Pancreas (tissue), 10 donors: Measurements from ENCODE around the gene NDUFB10. TPM values are rescaled to one million over a fixed set of nuclear protein-coding genes. Genes with fewer than 3 reads are reported as not detected.
A peak's percentile ranks its signal among the peaks of the same experiment; 100 is the strongest.

ENCODE experiments used
- ATAC-seq, 4 donors: fragments of 200-7000 bp; cut with Tn5 transposase; one replicate each; pipeline versions ENCODE4 v1.8.0 to v1.9.1; 2020; ENCODE audit warnings: mild to moderate bottlenecking in 4 of 4, moderate library complexity in 4 of 4
- DNase-seq, 6 donors: peaks; one replicate each; pipeline ENCODE4 v3.0.0-alpha.2; 2020
- FAIRE-seq: peaks from 2 replicates; lab custom pipeline; 2012; peaks lifted over from hg19 to GRCh38; lab: Jason Lieb, UNC
- H3K27ac ChIP-seq, 4 donors: fragments of 200-600 bp; sonication (generic); 1 replicate in 3 of 4; 2 replicates in 1 of 4; pipeline versions ENCODE4 v1.5.0 to v1.8.0; 2020
- H3K27me3 ChIP-seq, 4 donors: fragments of 200-600 bp; one replicate each; pipeline ENCODE4 v1.8.0; 2021
- H3K36me3 ChIP-seq, 3 donors: fragments of 200-600 bp; sonication (generic) in 1 of 3; one replicate each; pipeline versions ENCODE4 v1.5.0 to v1.8.0; 2020 to 2021
- H3K4me1 ChIP-seq, 3 donors: fragments of 200-600 bp; one replicate each; pipeline ENCODE4 v1.8.0; 2021
- H3K4me3 ChIP-seq, 4 donors: fragments of 200-600 bp; sonication (generic) in 2 of 4; one replicate each; pipeline versions ENCODE4 v1.5.0 to v1.8.0; 2020 to 2021
- H3K9me3 ChIP-seq, 4 donors: fragments of 200-600 bp; one replicate each; pipeline ENCODE4 v1.8.0; 2021
- CTCF ChIP-seq, 4 donors: fragments of 200-600 bp; sonication (generic) in 3 of 4; IDR thresholded peaks; one replicate each; pipeline versions ENCODE4 v1.5.0 to v1.8.0; 2021; ENCODE audit warnings: antibody characterized with exemption in 4 of 4
- WGBS, 2 donors: extraction: QIAGEN DNeasy Blood & Tissue Kit; methylation state at CpG; one replicate each; pipeline ENCODE4 v1.1.7; 2013; 5-methylcytosine and 5-hydroxymethylcytosine counted together
- intact Hi-C, 3 donors: fragments of 100-400 bp; cut with DNase I; formaldehyde crosslinking; loops; one replicate each; pipeline versions ENCODE4 v1.11.1 to v1.14.2; 2022
- polyA plus RNA-seq, 2 donors: library from polyadenylated mRNA; stranded (reverse); fragments of 200-250 nt; gene quantifications; one replicate each; pipeline ENCODE4 v1.2.3, GENCODE V29; 2013
- total RNA-seq, 6 donors: library from RNA; stranded (reverse); fragmentation: NEBNext Ultra II Directional in 4 of 6; extraction: Animal tissue kit (Norgen Biotek cat#: 25700) in 4 of 6; gene quantifications; one replicate each; pipeline versions ENCODE4 v1.2.1 to v1.2.4, GENCODE V29; 2021 to 2023
- donor health status: healthy with polysubstance abuse.
- donor health status: DM: no; HTN: no; CAD: no; lungs with moderate emphysema.
- donor health status: DM: no; HTN: no; CAD: no.
- donor health status: control.
- donor health status: control.
- donor health status: Bipolar disorder and iron deficiency.
- donor health status: DM: yes; HTN: yes; CAD: no.
- donor health status: DM: no; HTN: no; CAD: no.
- donor health status: DM: no; HTN: no; CAD: no.
- donor health status: DM: yes; HTN: yes; CAD: no.

NDUFB10 gene
- total and polyA plus RNA-seq, 8 donors = 54.0 to 108 (median 65.9) TPM

GRCh38 chr16:2001456-2002355, 42.4 kb downstream of the NDUFB10 start:
- ATAC-seq (no peak), FAIRE-seq (no peak), DNase-seq (peak in 5 of 6 donors; percentile 8 to 80 (median 51))
- Histone ChIP-seq H3K27ac (no peak overlapping the region), H3K4me1 (peaks cover 9 to 25% (median 24%) of the 10 kb centered on the region in 3 donors), H3K36me3 (peaks cover 19 to 64% (median 39%) of the 10 kb centered on the region in 3 donors), H3K9me3 (no peaks in the 10 kb centered on the region), H3K4me3 (no peak overlapping the region), H3K27me3 (no peaks in the 10 kb centered on the region)
- no peak for TF ChIP-seq CTCF (IDR thresholded peaks at IDR 0.05)
- intact Hi-C loops = no loop called here
- 92 to 94% methylated on average over 47 to 53 of the region's 53 CpGs for WGBS, 2 donors

- no peak overlapping the region for H3K4me3 ChIP-seq
- FAIRE-seq = no peak
- intact Hi-C loops = no loop called here
- no peak for ATAC-seq
- peaks cover 19 to 57% (median 39%) of the 10 kb centered on the region in 3 donors for H3K36me3 ChIP-seq
- H3K4me1 ChIP-seq = peaks cover 14 to 33% (median 33%) of the 10 kb centered on the region in 3 donors
- DNase-seq = peak in 5 of 6 donors; percentile 16 to 79 (median 57)
- H3K27me3 ChIP-seq = no peaks in the 10 kb centered on the region
- WGBS, 2 donors = 90 to 91% methylated on average over 47 of the region's 47 CpGs
- H3K9me3 ChIP-seq = no peaks in the 10 kb centered on the region
- no peak overlapping the region for H3K27ac ChIP-seq
- no peak for TF ChIP-seq CTCF (IDR thresholded peaks at IDR 0.05)
These were observed 43.3 kb downstream of the NDUFB10 start for GRCh38 chr16:2002406-2003230.

- ATAC-seq = no peak
- WGBS, 2 donors = 54 to 62% methylated on average over 8 of the region's 8 CpGs
- no peak for TF ChIP-seq CTCF (IDR thresholded peaks at IDR 0.05)
- intact Hi-C loops = no loop called here
- DNase-seq = peak in 3 of 6 donors; percentile 15 to 79 (median 47)
- Histone ChIP-seq H3K4me1 (peaks cover 18 to 40% (median 33%) of the 10 kb centered on the region in 3 donors), H3K27ac (no peak overlapping the region), H3K9me3 (no peaks in the 10 kb centered on the region), H3K4me3 (no peak overlapping the region), H3K27me3 (no peaks in the 10 kb centered on the region), H3K36me3 (peaks cover 19 to 50% (median 36%) of the 10 kb centered on the region in 3 donors)
- no peak for FAIRE-seq
These were observed 44.0 kb downstream of the NDUFB10 start for GRCh38 chr16:2003231-2003826.

- DNase-seq (peak; percentile 94 to 99 (median 96)), FAIRE-seq (no peak), ATAC-seq (peak; percentile 76 to 92 (median 86))
- intact Hi-C loops = no loop called here
- Histone ChIP-seq H3K4me3 (peak overlapping the region in 2 of 4 donors; percentile 11 to 19), H3K27me3 (no peaks in the 10 kb centered on the region), H3K27ac (peak overlapping the region; percentile 51 to 73 (median 60)), H3K9me3 (no peaks in the 10 kb centered on the region), H3K36me3 (peaks cover 17 to 43% (median 32%) of the 10 kb centered on the region in 3 donors), H3K4me1 (peaks cover 22 to 41% (median 33%) of the 10 kb centered on the region in 3 donors)
- 14 to 16% methylated on average over 34 to 36 of the region's 36 CpGs for WGBS, 2 donors
- TF ChIP-seq CTCF (IDR thresholded peaks at IDR 0.05) = peak; percentile 92 to 98 (median 96)
These were observed 44.7 kb downstream of the NDUFB10 start for GRCh38 chr16:2003827-2004641.
